MM.1S (cell line): ENCODE results near the gene RNF180.

Source experiments
- EZH2phosphoT487 ChIP-seq: fragments of 300-600 bp; sonication (generic); IDR thresholded peaks from 2 replicates; pipeline ENCODE4 v1.6.1; 2018; ENCODE audit warnings: antibody characterized with exemption, low read length
- TF ChIP-seq, protein P1 (sequence below): fragments of 300-600 bp; sonication (generic); IDR thresholded peaks from 2 replicates; pipeline ENCODE4 v1.5.1; 2016; ENCODE audit warnings: antibody characterized with exemption, low read length, mixed read lengths

DNA sequence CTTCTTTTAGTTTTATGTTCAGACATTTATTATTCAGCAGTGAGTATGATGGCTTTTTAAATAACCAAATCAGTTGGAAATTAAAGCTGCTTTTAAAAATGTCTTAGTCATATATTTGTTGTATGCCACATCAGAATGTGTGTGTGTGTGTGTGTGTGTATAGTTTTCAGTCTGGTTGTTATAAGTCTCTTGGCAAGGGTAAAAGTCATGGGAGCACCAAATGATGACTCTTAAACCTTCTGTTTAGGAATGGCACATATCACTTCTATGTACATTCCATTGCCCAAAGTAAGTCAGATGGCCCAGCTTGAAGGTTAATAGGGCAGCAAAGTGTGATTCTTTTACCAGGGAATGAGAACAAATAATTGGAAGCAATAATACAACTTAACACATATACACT lies 135.9 kb downstream of the RNF180 start:
- TF ChIP-seq, protein P1, sequence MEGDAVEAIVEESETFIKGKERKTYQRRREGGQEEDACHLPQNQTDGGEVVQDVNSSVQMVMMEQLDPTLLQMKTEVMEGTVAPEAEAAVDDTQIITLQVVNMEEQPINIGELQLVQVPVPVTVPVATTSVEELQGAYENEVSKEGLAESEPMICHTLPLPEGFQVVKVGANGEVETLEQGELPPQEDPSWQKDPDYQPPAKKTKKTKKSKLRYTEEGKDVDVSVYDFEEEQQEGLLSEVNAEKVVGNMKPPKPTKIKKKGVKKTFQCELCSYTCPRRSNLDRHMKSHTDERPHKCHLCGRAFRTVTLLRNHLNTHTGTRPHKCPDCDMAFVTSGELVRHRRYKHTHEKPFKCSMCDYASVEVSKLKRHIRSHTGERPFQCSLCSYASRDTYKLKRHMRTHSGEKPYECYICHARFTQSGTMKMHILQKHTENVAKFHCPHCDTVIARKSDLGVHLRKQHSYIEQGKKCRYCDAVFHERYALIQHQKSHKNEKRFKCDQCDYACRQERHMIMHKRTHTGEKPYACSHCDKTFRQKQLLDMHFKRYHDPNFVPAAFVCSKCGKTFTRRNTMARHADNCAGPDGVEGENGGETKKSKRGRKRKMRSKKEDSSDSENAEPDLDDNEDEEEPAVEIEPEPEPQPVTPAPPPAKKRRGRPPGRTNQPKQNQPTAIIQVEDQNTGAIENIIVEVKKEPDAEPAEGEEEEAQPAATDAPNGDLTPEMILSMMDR, result no peak
- no peak for TF ChIP-seq EZH2phosphoT487
